NCI-H1694 treated with DMSO at 0.1 percent for 48 hours (cell line): ENCODE measurements around the gene ZNF618.

ENCODE experiments used
- DNase-seq: peaks from one replicate; lab custom pipeline; 2025; lab: John Stamatoyannopoulos, UW

ZNF618 gene, protein sequence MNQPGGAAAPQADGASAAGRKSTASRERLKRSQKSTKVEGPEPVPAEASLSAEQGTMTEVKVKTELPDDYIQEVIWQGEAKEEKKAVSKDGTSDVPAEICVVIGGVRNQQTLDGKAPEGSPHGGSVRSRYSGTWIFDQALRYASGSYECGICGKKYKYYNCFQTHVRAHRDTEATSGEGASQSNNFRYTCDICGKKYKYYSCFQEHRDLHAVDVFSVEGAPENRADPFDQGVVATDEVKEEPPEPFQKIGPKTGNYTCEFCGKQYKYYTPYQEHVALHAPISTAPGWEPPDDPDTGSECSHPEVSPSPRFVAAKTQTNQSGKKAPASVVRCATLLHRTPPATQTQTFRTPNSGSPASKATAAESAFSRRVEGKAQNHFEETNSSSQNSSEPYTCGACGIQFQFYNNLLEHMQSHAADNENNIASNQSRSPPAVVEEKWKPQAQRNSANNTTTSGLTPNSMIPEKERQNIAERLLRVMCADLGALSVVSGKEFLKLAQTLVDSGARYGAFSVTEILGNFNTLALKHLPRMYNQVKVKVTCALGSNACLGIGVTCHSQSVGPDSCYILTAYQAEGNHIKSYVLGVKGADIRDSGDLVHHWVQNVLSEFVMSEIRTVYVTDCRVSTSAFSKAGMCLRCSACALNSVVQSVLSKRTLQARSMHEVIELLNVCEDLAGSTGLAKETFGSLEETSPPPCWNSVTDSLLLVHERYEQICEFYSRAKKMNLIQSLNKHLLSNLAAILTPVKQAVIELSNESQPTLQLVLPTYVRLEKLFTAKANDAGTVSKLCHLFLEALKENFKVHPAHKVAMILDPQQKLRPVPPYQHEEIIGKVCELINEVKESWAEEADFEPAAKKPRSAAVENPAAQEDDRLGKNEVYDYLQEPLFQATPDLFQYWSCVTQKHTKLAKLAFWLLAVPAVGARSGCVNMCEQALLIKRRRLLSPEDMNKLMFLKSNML

DNA sequence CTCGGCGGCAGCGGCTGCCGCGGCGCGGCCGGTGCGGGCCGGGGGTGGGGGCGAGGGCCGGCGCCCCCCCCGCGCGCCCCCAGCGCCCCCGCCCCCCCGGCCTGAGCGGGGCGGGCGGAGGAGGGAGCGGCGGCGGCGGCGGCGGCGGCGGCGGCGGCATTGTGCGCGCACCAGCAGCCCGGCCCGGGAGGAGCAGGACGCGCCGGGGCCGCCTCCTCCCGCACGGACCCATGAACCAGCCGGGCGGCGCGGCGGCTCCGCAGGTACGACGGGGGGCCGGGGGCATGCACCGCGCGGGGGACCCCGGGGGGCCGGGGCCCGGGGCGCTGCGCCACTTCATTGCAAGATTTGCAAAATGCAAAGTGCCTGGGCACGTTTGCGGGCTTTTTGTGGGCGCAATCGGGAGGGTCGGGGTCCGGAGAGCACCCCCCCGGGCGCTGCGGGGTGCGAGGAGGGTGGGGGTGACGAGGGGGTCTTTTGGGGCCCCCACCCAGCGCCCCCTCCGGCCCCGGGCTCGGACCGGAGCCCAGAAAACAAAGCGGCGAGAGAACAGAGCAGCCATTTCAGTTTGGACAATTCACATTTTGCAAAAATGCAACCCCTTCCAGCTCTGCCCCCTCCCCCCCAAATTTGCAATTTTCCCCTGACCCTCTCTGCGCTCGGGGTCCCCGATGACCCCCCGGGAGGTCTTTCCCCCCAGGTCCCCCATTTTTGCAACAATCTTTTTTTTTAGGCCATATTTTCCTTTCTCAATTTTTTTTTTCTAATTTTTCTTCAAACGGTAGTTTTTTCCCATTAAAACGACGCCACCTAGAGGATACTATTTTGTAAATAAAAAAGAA, at the start of gene ZNF618:
ZNF618 (plus strand) TSS at position 159 of the 842 bp plus-strand sequence; CDS start at position 231, 72 bp downstream.
- DNase-seq: peak; percentile 36

DNA sequence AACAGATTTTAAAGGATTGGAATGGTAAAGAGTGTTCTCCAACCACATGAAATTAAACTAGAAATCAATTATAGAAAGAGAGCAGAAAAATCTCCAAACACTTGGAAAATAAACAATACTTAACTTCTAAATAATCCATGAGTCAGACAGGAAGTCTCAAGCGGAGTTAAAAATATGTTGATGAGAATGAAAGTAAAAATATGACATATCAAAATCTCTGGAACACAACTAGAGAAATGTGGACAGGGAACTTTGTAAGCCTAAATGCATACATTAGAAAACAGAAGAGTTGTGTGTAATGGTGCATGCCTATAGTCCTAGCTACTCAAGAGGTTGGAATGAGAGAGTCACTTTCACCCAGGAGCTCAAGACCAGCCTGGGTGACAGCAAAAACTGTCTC, 47.9 kb upstream of the ZNF618 start:
- DNase-seq: no peak

DNA sequence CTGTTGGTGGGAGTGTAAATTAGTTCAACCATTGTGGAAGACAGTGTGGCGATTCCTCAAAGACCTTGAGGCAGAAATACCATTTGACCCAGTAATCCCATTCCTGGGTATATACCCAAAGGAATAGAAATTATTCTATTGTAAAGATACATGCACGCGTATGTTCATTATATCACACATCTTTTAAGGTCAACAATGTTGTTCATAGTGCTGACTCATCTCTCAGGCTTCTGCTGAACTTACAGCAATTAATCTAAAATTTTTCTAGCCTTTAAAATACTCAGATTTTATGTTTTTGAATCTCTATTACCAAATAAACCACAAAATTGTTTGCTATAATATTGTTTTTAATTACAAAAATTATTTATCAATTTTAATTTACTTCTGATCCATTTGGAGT, 38.8 kb upstream of the ZNF618 start:
- DNase-seq: no peak

DNA sequence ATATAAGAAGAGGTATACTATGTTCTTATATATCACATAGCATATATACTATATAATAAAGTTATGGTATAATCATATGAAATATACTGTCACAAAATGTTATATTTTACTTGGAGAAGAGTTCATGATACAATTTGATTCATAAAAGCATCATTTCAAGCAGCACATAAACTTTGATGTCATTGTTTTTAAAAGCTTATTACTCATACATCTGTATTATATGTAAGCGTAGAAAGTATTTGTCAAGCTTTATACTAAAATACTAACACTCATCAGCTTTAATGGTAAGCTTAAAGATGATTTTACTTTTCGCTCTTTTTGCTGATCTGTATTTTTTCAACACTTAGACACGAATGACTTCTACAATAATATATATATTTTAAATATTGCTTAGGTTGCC, 34.0 kb upstream of the ZNF618 start:
- DNase-seq: no peak

DNA sequence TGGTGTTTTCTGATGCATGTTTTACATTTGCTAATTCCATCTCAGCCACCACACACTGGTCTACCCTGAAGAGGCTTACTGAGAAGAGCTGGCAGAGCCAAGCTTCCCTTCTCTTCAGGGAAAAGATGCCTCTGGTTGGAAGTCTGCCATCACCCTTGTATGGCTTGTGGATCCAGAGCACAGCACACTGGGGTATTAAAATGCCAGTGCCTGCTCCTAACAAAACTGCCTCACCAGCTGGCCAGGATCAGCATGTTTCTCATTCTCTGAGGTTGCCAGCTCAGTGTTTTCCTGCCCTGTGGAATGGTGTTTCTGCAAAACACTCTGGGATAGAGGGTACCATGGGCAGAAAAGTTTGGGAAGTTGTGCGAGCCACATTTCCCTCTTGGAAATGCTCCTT, 31.6 kb upstream of the ZNF618 start:
- DNase-seq: no peak

DNA sequence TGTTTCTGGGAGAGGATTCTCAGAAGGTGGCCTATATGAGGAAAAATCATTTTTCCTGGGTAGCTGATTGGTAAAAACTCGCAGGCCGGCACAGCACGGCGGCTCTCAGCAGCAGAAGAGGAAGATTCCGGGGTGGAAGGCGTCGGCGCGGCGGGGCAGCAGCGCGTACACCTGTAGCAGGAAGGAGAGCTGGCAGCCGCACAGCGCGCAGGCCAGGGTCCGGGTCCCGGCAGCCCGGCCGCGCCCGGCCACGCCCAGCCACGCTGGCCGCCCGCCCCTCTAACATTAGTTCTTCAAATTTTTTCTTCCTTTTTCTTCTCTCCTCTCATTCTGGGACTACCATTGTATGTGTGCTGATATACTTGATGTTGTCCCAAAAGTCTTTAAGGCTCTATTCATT, 24.8 kb upstream of the ZNF618 start:
- no peak for DNase-seq

DNA sequence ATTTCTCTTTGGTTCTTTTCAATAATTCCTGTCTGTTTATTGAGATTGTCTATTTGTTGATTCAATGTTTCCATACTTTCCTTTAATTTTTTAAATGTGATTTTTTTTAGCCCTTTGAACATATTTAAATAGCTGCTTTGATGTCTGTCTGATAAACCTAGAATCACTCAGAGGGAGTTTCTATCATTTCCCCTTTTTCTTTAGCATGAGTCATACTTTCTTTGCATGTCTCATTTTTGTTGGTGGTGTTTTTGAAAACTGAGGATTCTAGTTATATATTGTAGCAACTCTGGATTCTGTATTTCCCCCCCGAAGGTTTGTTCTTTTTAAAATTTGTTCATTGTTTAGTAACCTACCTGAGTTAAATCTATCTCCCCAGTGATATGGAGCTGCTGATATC, 24.2 kb upstream of the ZNF618 start:
- DNase-seq: no peak

DNA sequence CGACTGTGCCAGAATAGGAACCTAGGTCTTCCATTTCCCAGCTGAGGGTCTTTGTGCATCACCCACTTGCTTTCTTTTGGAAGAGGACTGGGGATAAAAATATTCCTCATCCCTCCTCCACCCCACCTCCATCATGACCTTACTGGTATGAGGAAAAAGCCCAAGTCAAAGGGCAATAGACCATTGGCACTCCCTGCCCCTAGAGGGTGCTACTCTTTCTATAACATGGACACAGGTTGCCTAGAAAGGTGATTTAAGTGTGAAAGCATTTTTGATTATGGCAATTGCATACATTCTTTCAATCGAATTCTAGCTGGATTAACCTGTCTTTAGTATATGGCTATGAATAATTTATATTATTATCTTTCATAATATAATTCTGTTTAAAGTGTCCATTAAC, 22.8 kb upstream of the ZNF618 start:
- no peak for DNase-seq

DNA sequence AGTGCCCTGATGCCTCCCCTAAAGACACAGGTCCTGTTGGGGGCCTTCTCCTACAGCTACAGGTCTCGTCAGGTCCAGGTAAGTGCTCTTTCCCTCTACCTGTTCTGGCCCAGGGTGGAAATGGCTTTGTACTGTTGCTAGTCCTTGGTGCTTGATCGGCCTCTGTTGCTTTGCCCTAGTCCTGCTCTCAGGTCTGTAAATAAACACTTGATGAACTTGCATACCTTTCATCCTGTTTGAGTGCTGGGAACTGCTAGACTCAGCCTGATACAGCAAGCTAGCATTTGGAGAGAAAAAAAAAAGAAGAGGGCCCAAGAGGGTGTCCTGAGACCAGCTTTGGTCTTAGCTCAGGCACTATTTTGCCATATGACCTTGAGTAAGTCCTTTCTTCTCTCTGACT, 21.8 kb upstream of the ZNF618 start:
- no peak for DNase-seq

DNA sequence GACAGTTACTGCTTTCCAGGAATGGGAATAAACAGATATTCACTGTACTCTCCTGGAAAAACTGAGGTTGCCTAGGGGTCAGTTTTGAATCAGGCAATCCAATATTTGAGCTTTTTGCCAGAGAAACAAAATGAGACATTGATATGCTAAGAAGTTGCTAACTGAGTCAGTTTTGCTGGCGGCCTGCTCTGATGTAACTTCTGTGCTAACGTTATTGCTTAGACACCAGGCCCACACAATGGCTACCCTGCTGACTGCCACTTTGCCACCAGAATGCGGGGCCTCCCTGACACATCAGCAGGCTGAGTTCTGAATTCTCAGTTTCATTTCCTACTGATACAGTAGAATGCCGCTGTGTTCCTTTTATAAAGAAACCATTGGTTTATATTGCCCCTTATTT, 18.2 kb upstream of the ZNF618 start:
- DNase-seq: no peak

DNA sequence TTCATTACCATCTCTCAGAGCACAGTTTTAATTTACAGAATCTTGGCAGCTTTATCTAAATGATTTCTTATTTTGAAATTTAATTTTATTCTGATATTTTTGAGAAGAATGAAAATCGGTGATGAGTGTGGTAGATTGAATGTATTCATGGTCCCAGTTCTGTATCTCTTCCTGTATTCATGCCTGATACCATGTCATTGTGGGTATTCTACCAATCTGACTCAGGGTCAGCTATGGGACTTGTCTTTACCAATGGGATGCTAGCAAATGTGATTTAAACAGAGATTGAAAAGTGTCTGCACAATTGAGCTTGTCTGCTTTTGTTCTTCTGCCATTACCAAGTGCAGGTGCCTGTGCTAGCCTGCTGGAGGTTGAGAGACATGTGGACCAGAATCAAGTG, 17.8 kb upstream of the ZNF618 start:
- no peak for DNase-seq

DNA sequence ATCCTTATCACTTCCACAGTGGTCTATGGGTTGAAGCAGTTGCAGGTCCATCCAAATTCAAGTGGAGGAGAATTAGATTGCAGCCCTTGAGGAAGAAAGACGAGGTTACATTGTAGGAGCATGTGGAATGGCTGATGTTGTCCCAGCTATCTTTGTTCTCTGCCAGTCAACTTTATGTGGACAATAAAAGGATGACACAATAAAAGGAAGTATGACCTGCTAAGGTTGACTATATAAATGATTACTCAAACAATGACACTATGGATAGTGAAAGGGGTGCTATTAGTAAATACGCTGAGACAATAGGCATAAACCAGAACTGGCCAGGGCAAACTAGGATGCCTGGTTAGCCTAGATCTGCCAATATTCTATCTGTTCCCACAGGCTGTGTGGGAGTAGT, 12.8 kb upstream of the ZNF618 start:
- DNase-seq: no peak

DNA sequence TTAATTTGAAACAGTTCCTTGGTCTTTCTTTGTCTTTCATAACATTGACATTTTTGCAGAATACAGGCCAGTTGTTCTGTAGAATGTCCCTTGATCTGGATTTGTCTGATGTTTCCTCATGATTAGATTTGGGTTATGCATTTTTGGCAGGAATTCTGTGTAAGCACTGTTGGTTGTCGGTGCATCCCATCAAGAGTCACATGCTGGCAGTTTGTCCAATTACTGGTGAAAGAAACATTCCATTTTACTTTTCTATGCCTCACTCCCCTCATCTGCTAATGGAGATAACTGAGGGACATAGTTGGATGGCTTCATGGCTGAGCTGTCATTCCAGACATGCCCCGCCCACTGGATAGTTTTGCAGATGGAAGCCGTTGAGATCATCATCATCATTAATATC, 7.6 kb upstream of the ZNF618 start:
- no peak for DNase-seq

DNA sequence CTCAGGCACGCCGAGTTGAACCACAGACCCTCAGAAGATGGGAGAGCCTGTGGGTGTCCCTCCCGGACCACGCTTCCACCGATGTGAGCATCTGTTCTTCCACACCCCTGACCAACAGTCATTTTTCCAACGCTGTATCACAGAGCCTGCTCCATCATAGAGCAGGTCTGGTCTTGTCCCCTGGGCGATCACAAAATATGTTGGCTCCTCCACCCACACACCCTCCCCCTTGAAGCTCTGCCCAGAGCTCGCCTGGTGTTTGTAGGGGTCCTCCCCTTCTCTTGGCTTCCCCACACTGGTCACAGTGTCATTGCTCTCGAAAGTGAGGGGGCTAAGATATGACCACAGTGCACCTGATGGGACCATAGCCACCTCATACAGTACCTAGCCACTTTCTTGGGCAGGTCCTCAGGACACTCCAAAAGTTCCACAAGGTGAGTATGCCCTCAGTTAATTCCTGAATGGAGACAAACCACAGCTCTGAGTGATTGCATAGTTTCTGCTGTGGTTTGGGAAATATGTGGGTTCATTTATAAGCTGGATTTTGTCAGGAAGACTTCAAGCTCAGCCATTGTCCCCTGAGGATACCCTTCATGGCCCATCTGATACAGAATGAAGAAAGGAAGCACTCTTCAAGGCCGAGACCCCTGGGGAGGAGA, 3.5 kb upstream of the ZNF618 start:
- DNase-seq: no peak

DNA sequence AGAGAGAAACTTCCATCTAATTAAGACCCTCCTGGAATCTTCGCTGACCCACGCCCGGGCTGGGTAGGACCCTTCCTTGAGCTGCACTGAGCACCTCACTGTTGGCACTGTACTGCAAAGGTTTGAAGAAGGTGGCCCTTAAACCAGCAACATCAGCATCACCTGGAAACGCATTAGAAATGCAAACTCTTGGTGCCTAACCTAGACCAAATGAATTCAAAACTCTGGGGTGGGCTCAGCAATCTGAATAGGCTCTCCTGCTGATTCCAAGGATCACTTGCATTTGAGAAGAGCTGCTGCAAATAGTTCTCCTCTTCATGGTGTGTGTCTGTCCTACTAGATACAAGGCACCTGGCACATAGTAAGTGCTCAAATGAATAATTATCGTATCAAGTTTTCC, 2.7 kb upstream of the ZNF618 start:
- DNase-seq: no peak

DNA sequence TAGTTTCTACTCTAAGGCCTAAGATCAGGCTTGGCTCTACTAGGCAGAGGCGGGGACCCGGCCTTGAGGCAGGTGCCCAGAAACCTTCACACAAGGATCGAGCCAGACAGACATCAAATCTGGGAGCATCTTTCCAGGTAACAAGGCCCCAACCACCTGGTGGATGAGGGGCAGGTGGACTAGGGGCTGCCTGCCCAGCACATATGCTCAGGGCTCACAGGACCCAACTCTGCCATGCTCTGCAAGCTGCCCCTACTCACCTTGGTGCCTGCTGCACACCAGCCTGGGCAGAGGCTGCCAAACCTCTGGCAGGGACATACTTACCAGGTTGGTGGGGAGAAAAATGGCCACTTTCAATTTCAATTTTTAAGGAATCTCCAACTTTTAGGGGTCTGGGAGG, 2.2 kb upstream of the ZNF618 start:
- DNase-seq: no peak

DNA sequence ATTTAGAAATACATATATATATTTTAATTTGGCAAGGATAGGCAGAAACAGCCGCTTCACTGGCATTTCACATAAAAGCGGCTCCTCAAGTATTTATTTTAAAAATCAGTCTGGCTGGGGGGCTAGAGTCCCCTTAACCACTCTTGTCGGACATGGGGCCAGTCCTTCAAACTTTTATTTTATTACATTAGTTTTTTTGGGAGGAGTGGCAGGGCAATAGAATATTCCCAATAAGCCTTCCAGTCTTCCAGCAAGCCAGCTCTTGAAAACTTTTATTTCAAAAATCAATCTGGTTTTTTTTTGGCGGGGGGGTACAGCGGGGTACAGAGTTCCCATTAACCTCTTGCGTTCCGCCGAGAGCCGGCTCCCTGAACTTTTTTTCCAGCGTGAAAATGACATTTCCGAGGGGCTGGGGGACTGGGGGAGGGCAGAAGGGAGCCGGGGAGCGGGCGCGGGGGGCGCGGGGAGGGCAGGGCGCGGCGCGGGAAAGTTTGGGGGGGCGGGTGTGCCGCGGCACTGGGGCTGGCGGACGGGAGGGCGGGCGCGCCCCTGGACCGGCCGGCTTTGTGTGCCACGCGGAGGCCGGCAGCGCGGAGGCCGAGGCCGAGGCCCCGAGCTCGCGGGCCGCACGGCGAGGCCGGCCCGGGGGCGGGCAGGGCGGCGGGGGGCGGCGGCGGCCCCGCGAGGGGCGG, 504 bp upstream of the ZNF618 start:
- DNase-seq: no peak

DNA sequence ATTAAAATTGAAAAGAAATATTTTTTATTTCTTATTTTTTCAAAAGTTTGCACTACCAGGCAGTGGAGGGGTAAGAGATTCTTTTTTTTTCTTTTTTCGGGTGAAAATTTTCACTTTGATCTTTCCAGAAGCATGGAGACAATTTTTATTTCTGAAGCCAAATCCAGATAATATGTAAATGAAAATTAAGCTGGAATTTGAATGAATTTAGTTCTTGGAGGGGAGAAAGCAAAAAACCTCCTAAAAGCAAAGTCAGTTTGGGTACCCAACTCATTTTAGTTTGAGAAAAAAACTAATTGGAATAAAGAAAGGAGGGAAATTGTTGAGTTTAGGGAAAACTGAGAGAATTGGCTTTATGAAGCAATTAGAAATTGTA, 872 bp downstream of the ZNF618 start:
- no peak for DNase-seq

DNA sequence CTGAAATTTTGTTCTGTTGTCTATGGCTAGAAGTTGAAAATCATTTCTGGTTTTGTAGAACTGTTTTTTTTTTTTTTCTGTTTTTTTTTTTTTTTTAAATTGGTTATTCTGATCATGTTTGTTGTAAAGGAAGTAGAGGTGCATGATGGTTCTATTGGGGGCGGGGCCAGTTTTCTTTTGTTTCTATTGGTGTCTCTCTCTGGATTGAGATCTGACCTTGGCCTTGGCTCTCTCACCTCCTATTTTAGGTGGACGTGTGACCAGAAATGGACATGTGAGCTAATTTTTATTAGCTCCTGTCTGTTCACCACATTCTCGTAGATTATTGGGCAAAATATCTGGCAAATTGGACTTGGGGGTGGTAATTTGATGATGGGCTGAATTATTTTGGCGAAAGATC, 3.2 kb downstream of the ZNF618 start:
- DNase-seq: no peak

DNA sequence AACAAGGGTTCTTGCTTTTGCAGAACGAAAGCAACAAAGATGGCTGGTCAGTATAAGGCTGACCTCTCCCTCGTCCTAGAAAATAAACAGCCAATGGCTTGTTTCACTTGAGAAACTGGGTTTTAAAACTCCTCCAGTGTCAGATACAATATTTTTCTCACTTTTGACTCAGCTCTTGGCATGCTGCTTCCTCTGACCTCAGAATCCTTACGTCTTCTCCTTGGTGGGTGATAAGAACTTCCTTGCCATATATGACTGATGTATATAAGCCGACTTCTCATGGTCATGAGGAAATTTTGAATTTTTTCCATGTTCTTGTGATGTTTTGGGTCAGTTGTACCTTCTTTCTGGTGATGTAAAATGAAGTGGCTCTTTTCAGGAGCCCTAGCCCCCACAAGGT, 3.8 kb downstream of the ZNF618 start:
- DNase-seq: no peak

DNA sequence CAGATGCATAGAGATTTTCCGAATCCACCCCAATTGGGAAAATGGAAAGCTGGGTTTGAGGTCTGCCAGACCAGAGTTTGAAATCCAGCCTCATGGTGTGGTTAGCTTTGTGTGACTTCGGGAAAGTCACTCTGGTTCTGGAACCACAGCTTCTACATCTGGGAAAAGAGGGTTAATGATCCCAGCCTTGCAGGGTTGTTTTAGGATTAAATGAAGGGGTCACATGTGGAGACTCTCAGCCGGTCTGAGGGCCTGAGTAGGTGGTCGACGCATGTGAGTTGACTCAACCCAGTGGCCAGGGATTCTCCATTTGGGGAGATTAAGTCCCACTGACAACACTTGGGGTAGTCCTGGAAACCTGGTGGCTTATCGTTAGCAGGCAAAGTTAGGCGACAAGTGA, 6.1 kb downstream of the ZNF618 start:
- no peak for DNase-seq
